Tibial artery (tissue), 4 donors: ENCODE results near the gene SIRT3.

Source experiments
- DNase-seq, 2 donors: peaks; one replicate each; pipeline ENCODE4 v3.0.0-alpha.2; 2019
- H3K27ac ChIP-seq, 2 donors: fragments of 200-600 bp; sonication (generic) in 1 of 2; 1 replicate in 1 of 2; 2 replicates in 1 of 2; pipeline ENCODE4 v1.5.1; 2018 to 2019; ENCODE audit warnings: mild to moderate bottlenecking in 1 of 2
- H3K27me3 ChIP-seq, 2 donors: fragments of 200-600 bp; sonication (generic) in 1 of 2; one replicate each; pipeline versions ENCODE4 v1.5.1 to v1.6.0; 2016 to 2019
- H3K36me3 ChIP-seq, 3 donors: fragments of 200-600 bp; sonication (generic) in 2 of 3; one replicate each; pipeline ENCODE4 v1.5.1; 2016 to 2019; ENCODE audit warnings: mild to moderate bottlenecking in 2 of 3
- H3K4me1 ChIP-seq, 4 donors: fragments of 200-600 bp; sonication (generic) in 2 of 4; 1 replicate in 3 of 4; 2 replicates in 1 of 4; pipeline ENCODE4 v1.5.1; 2016 to 2019
- H3K4me3 ChIP-seq, 2 donors: fragments of 200-600 bp; sonication (generic) in 1 of 2; 1 replicate in 1 of 2; 2 replicates in 1 of 2; pipeline ENCODE4 v1.5.1; 2018 to 2019; ENCODE audit warnings: mild to moderate bottlenecking in 2 of 2
- H3K9me3 ChIP-seq, 3 donors: fragments of 200-600 bp; sonication (generic) in 1 of 3; one replicate each; pipeline ENCODE4 v1.5.1; 2016 to 2019
- CTCF ChIP-seq, 2 experiments: fragments of 200-600 bp in 1 of 2; fragments of 450-650 bp in 1 of 2; IDR thresholded peaks; one replicate each; pipeline ENCODE4 v1.5.1; 2017 to 2019; ENCODE audit warnings: antibody characterized with exemption in 2 of 2, mild to moderate bottlenecking in 1 of 2, moderate library complexity in 1 of 2
- intact Hi-C: fragments of 100-400 bp; cut with DNase I; formaldehyde crosslinking; loops from one replicate; pipeline ENCODE4 v1.15.0; 2023; ENCODE audit warnings: low total_unique reads

SIRT3 gene

GRCh38 chr11:252666-253065 is 16.5 kb upstream of the SIRT3 start:
- Histone ChIP-seq H3K27ac (no peak overlapping the region), H3K27me3 (peaks cover 0 to 3% of the 10 kb centered on the region in 2 donors), H3K36me3 (peaks cover 15 to 62% (median 58%) of the 10 kb centered on the region in 3 donors), H3K4me1 (no peaks in the 10 kb centered on the region), H3K4me3 (no peak overlapping the region), H3K9me3 (no peaks in the 10 kb centered on the region)
- TF ChIP-seq CTCF (IDR thresholded peaks at IDR 0.05), result no peak
- intact Hi-C loops, result loop anchor here (10.0 kb wide), 1 partner anchor 52 kb away; the partner anchor contains the start of gene IFITM2
- DNase-seq, result no peak

- peaks cover 26 to 73% (median 67%) of the 10 kb centered on the region in 3 donors for H3K36me3 ChIP-seq
- H3K27ac ChIP-seq, result no peak overlapping the region
- no peaks in the 10 kb centered on the region for H3K27me3 ChIP-seq
- no peak for DNase-seq
- H3K9me3 ChIP-seq, result no peaks in the 10 kb centered on the region
- no peak overlapping the region for H3K4me3 ChIP-seq
- H3K4me1 ChIP-seq, result no peaks in the 10 kb centered on the region
- no peak for TF ChIP-seq CTCF (IDR thresholded peaks at IDR 0.05)
- intact Hi-C loops, result loop anchor here (10.0 kb wide), 1 partner anchor 53 kb away; the partner anchor contains the start of gene IFITM2
These were observed 15.4 kb upstream of the SIRT3 start for GRCh38 chr11:251550-251949.

- H3K27me3 ChIP-seq, result no peaks in the 10 kb centered on the region
- no peak overlapping the region for H3K4me3 ChIP-seq
- H3K9me3 ChIP-seq, result no peaks in the 10 kb centered on the region
- H3K36me3 ChIP-seq, result peaks cover 34 to 81% (median 74%) of the 10 kb centered on the region in 3 donors
- TF ChIP-seq CTCF (IDR thresholded peaks at IDR 0.05), result peak; percentile 54 to 55
- H3K27ac ChIP-seq, result no peak overlapping the region
- peak; percentile 43 to 71 for DNase-seq
- no peaks in the 10 kb centered on the region for H3K4me1 ChIP-seq
- intact Hi-C loops, result loop anchor here (10.0 kb wide), 1 partner anchor 54 kb away; the partner anchor contains the start of gene IFITM2
These were observed 14.7 kb upstream of the SIRT3 start for GRCh38 chr11:250740-251299.

- Histone ChIP-seq H3K27me3 (no peaks in the 10 kb centered on the region), H3K4me3 (no peak overlapping the region), H3K27ac (no peak overlapping the region), H3K36me3 (peaks cover 39 to 86% (median 78%) of the 10 kb centered on the region in 3 donors), H3K4me1 (no peaks in the 10 kb centered on the region), H3K9me3 (no peaks in the 10 kb centered on the region)
- intact Hi-C loops, result loop anchor here (10.0 kb wide), 1 partner anchor 55 kb away; the partner anchor contains the start of gene IFITM2
- TF ChIP-seq CTCF (IDR thresholded peaks at IDR 0.05), result no peak
- peak in 1 of 2 donors; percentile 6 for DNase-seq
These were observed 14.1 kb upstream of the SIRT3 start for GRCh38 chr11:250274-250673.

- peak in 1 of 2 donors; percentile 9 for DNase-seq
- TF ChIP-seq CTCF (IDR thresholded peaks at IDR 0.05), result no peak
- no peak overlapping the region for H3K4me3 ChIP-seq
- H3K4me1 ChIP-seq, result no peaks in the 10 kb centered on the region
- no peak overlapping the region for H3K27ac ChIP-seq
- H3K9me3 ChIP-seq, result no peaks in the 10 kb centered on the region
- peaks cover 51 to 98% (median 90%) of the 10 kb centered on the region in 3 donors for H3K36me3 ChIP-seq
- intact Hi-C loops, result no loop called here
- H3K27me3 ChIP-seq, result no peaks in the 10 kb centered on the region
These were observed 12.9 kb upstream of the SIRT3 start for GRCh38 chr11:249062-249461.
